Activated CD8-positive, alpha-beta memory T cell treated with anti-CD3 and anti-CD28 coated beads for 48 hours (primary cell): ENCODE data around the gene HDAC9.

Source experiments
- DNase-seq, 3 experiments: peaks; one replicate each; pipeline ENCODE4 v3.0.0-alpha.2; 2020; ENCODE audit warnings: low read depth in 2 of 3, low spot score in 2 of 3

The HDAC9 gene

DNA sequence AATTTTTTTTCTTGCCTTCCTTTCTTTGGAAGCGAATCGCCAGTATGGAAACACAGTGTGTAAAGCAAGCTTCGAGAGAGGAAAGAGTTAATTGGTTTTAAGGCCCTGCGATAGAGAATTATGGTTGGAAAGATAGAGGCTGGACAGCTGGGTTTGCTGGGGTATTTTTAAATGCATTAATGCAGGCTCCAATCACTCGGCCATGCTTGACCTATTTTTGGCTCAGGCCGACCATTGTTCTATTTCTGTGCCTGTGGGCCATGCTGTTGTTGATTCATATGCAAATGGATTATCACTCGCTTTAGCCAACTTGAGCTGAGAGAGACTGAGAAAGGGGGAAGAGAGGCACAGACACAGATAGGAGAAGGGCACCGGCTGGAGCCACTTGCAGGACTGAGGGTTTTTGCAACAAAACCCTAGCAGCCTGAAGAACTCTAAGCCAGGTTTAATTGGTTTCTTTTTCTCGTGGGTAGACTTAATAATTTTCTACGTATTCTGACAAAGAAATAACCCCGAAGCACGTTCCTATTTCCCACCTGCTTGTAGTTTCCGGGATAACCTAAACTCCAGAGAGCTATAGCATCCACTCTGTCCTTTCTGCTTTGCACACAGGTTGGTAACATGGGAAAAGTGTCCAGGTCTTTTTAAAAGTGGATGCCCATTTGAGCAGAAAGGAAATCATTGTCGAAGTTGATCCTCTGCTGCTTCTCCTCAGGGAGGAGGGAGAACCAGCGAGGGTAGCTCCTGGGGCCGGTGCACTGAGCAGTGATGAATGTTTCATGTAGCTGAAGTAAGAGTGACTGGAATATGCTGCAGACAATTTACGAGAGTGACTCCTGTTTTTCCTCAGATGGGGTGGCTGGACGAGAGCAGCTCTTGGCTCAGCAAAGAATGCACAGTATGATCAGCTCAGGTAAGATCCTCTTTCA lies at the start of gene HDAC9:
HDAC9 (plus strand) TSS at position 338 of the 929 bp plus-strand sequence; CDS start at position 892, 554 bp downstream.
- no peak for DNase-seq

DNA sequence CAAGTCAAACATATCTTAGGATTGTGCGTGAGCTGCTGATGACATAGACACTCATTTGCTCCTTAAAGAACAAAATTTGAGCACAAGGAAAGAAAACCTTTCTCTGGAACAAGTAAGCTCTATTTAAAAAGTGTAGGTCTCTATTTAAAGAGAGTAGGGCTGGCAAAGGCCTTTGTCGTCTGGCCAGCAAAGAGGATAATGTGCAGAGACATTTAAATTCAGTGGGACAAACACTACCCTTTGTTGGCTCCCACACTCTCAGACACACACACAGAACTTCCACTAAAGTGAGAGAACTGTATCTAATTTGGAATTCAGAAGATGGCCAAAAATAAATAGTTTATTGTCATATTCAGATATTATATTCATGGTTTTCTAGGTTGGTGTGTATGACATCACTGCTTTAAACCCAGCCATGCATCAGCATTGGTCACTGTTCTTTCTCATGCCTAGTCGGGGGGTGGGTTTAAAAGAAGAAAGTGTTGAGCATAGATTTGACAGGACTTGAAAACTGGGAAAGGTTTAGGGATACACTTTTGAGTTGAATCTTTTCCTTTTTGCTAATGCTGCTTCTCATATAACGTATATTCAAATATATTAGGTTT lies 49.5 kb upstream of the HDAC9 start:
- DNase-seq: no peak

DNA sequence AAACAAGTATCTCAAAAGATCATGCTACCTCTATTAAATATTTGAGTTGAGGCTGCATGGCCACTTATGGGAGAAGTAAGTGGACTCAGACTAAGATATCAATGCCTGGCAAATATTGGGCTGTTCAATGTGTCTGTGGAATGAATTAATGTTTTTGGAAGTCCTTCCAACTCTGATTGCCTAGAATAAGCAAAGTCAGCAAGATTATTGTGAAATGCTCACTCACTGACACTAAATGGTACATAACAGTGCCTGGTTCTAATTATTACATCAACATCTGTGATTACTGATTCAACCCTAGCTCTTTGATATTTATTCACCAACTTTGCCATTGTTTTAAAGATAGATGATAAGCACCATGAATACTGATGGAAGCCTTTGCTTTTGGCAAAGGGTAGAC lies 45.5 kb upstream of the HDAC9 start:
- DNase-seq: no peak

DNA sequence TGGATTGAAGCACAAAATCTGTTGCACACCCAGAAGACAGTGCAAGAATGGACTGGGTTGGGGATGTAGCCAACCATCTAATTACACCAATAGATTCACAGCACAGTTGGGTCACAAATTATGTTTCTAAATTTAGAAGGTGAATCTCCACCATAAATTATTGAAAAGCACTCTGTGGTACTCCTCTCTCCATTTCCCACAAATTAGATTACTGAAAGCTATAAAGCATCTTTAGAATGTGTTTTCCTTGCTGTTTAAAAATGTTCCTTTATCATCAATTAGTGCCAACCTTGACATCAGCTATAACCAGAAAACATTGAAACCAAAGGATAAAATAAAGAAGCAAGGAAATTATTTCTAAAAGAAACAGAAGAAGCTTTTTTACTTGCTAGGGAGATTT lies 39.9 kb upstream of the HDAC9 start:
- no peak for DNase-seq

DNA sequence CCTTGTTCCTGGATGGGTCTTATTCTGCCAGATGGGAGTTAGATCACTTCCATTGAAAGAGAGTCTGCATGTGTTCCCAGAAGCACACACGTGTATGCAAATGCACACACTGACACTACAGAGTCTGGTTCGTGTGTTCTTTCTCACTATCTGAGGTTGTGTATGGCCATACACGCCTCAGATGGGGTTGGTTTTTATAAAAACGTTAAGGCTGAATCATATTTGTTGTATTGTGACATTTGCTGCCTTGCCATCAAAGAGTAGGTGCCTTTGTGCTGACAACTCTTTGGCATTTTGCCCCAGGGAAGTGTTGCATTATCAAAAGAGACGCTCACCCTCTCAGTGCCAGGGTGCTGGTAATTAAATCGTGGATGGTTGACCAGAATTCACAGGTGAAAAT lies 37.7 kb upstream of the HDAC9 start:
- no peak for DNase-seq

DNA sequence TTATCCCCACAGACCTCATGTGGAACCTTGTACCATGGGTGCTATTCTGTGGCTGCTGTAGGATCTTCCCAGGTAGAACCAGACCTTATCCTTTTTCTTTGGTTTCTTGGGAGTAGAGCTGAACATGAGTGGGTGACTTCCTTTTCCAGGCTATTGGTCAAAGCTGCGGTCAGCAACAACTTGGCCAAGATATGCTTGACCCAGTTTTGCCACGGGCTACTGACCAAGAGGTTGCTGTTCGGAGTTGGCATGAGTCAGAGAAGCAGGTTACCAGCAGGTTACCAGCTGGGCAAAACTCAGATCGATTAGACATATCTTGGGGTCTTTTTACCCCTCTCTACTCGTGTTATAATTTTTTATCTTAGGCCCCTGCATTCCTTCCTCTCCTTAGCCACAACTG lies 36.7 kb upstream of the HDAC9 start:
- no peak for DNase-seq

DNA sequence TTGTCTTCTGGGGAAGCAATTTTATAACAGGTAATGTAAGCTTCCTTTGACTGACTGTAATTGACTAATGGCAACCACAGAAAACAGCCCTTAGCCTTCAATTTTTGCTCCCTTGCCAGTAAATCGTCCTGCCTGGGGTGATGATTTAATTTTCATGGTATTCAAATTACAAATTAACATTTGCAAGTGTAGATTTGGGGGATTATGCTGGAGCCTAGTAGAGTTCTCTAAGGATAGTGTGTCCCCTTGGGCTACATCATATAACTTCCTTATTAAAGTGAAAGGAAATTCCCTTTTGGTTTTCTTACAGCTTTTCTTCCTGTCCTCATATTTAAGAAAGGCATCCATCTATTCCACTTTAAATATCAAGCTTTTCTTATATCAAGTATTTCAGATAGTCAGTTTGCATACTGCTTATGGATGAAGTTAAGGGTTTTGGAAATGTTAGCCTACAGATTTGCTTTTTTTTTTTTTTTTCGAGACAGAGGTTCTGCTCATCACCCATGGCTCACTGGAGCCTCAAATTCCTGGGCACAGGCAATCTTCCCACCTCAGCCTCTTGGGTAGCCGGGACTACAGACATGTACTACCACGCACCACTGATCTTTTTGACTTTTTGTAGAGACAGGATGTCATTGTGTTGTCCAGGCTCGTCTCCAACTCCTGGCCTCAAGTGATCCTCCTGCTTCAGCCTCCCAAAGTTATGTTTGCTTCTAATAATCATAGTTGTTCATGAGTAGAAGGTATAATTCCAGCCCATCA lies 35.9 kb upstream of the HDAC9 start:
- no peak for DNase-seq

DNA sequence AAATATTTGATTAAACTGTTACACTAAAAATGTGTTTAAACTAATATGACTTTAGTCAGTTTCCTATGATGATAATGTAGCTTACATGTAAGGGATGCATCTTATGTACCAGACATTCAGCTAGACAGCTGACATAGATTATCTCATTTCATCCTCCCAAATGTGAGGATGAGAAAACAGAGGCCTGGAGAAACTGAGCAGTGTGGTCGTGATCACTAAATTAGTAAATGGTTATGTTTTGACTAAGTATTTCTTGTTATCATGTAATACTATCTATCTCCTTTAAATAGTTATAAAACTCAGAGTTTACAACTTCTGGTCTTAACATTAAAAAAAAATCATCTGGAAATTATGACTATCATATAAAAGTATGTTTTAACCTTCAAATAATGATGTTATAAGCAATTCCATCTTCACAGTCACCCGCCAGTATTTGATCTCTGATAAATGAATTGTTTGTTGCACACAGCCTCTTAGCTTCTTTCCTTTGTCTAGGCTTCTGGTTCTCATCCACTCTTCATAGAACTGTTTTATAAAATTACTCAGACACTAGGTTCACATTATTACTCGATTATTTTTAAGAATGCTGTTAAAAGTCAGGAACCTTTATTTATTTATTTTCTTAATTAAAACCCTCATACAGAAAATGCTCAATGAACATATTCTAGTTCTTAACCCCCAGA lies 33.6 kb upstream of the HDAC9 start:
- no peak for DNase-seq

DNA sequence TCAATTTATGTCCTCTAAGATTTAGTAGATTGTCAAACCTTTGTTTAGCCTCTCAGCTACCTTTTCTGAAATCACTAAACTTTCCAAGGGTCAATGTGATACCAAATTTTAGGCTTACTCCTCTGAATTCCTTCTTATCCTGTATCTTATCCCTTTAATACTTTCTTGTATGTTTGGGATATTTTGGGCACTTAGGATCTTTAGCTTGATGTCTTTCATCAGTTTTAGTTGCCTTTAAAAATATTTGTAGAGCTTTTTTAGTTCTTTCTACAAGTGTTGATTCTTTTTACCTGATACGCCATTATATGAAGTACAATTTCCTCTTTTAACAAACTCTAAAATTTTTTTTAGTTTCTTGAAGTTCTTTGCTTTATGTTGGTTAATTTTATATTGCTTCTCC lies 30.7 kb upstream of the HDAC9 start:
- DNase-seq: no peak

DNA sequence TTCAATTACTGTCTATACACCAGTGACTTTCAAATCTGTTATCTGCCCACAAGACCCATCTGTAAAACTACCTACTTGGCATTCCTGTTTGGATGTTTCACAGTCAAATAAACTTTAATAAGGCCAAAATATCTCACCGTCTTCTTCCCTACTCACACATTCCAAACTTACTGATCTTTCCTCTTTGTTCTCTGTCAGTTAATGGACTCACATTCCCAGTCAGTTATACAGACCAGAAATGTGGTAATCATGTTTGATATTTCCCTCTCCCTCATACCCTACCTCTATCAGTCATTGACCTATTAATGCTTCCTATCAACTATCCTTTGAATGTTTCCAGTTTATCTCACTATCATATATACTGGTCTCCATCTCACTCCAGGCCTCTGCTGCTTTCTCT lies 28.5 kb upstream of the HDAC9 start:
- DNase-seq: no peak

DNA sequence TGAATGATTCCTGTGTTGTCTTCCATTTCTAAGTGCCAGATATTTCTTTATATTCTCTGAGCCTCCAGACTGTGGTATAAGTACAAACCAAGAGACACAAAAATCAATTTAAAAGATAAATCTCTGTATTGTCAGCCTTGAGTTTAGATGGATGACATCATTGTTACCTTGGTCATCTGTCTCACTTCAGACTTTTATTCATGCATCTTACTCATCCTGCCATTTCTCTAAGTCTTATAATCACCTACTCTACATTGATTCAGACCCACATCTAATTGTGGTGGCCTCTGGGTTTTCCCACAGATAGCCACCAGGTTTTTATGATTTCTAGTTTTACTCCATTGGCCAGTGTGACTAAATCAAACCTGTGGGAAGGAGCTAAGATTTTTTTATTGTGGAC lies 26.8 kb upstream of the HDAC9 start:
- DNase-seq: no peak

DNA sequence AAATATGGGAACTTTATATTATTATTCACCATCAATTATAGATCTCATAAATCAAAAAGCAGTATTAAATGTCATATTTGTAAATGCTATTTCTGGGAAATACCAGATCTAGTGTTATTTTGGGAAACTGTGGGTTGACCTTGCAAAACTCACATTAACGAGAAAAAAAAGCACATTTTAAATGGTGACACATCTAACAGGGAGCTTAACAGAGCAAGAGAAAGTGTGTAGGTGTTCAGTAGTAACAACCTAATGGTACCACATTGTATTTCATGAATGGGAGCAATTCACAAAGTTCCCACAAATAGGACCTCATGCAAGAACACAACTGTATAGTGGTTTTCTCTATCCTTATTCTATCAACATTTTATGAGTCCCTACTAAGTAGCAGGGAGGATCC lies 26.2 kb upstream of the HDAC9 start:
- no peak for DNase-seq

DNA sequence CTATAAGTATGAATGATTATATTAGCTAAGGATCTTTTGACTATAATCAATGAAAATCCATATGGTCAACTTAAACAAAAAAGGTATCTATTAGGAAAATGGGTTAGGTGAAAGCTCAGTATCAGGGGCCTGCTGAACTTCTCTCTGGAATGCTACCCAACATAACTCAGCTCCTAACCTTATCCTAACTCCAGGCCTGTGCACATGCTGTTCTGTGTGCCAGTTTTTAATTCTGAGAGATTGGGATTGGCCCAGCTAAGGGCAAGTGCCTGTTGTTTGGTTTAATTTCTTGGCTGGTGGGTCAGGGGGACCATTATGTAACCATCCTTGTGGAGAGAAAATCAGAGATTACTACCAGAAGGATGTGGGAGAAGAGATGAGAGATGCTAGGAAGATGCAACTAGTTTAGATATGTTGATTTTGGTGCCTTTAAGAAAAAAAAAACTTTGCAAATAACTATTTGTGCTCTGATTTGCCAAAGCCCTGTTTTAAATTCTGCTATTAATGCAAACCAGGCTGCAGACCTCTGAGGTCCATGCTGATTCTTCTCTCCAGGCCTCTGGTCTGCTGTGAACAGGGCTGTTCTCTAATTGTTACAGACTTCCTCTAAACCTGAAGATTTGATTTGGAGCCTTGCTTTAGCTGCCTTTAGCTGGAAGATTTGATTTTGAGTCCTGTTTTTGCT lies 23.9 kb upstream of the HDAC9 start:
- no peak for DNase-seq

DNA sequence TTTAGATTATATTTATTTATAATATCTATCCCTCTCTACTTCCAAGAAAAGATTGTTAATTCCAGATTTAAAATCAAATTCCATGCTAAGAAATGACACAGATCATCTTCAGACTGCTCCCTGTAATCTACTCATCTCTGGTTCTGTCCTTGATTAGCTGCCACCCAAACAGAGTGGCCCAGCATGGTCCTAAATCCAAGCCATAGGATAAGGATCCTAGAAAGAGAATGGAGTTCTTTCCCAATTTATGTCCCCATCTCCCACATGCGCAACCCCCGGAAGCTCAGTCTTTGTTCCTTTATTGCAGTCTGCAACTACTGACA lies 23.4 kb upstream of the HDAC9 start:
- DNase-seq: no peak

DNA sequence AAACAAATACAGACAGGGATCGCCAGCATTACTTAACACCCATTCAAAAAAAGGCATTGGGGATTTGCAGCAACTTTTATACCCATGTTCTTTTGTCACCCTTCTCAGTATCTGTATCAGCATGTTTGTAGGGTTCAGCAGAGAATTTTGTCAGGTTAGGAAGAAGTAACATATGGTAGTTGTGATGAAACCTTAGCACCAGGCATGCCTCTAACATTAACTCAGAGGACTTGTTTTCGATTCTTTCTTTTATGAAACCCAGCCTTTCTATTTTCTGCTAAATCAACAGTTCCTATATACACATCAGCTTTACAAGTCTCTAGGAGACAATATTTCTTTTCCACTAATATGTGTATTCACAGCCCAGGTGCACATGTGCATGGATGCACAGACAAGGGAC lies 22.4 kb upstream of the HDAC9 start:
- DNase-seq: no peak

DNA sequence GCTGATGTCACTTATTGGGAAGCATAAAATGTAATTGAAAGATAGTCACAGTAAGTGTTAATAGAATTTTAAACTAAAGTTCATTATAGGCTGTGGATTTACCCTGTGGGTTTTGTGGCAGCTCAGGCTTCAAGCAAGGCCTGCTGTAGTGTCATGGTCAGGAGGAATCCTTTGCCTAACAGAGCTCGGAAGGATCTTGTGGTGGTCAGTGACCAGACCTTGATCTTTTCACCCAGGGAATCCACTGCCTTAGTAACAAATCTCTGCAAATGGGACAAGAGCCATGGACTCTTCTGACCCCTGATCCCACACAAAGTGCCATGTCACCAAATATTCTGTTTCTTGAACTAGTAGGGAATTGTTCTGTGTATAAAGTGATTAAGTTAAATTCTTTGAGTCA lies 20.6 kb upstream of the HDAC9 start:
- DNase-seq: no peak

DNA sequence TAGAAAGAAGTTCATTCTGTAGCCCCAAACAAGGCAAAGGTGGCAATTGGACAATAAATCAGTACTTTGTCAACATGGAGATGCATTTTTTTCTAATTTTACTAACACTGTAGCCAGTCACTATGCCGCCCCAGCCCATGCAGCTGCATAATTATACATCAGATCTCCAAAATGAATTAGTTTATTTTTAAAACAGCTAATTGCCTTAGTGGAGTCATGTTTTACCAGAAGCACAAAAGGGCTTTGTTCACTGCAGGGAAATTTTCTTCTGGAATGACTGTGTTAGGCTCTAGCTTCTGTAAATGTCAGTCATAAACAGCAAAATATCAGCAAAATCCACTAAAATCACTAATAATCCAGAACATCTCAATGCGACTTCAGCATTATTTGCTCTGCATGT lies 20.1 kb upstream of the HDAC9 start:
- no peak for DNase-seq

DNA sequence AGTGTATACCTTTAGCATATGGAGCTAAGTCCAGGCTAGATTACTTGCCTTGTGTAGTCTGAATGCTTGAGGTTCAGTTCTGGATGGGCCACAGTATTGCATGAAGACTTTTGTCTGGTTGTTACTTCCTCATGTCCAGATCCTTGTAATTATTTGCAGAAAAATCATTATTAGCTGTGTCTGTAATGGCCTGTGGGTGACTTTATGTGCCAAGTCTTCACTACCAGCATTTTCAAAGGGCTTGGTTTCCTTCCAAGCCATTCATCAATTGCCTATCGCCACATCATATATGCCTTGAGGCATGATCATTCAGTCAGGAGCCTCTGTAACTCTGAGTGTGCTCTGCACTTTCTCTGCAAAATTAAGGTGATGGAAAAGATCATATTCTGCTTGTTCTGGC lies 13.8 kb upstream of the HDAC9 start:
- no peak for DNase-seq

DNA sequence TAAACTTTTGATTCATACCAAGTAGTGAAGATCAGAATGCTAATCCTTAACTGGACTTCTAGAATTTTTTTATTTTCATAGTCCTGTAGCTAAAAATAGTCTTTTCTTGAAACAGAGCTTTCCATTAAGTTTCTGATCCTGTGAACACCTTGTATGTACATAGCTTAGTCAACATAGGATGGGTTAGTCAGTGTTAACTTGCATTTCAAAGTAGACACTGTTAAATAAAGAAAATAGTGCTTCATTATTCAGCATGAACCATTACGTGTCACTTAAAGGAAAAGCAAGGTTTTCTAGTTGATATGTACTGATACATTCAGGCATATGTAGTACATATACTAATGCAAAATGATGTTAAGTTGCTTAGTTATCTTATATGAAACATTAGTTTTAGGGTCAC lies 7.5 kb upstream of the HDAC9 start:
- DNase-seq: no peak

DNA sequence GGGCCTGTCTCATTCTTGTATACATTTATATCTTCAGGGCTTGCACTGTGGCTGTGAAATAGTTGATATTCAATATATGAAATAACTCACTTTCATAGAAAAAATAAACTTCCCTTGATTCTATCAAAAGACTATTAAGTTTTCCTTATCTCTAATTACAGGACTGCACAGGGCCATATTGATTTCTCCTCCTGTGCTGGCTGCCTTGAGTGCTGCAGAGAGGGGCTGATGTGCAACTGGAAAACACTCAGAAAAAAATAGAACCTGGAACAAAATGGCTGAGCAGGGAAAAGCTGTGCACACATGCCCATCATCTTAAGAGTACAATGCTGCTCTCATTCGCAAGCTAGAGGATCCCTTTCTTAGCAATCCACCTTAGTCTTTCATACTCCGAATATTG lies 5.9 kb upstream of the HDAC9 start:
- DNase-seq: no peak

DNA sequence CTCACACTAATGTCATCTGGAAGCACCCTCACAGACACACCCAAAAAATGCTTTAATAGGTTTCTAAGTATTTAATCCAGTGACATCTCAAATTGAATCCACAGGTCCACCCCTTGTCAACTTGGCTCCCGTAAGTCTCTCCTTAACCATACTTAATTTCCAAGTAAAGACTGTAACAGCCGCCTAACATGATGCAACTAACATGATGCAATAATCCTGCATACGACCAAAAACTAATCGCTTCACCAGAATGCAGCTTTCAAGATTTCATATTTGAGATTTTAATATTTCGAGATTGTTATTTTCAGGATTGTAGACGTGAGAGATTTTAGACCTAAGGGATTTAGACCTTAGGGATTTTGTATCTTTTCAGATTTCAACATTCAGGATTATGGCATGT lies 3.7 kb upstream of the HDAC9 start:
- DNase-seq: no peak
